K562 (cell line): ENCODE data around the gene HRAS. TPM values are rescaled to one million over a fixed set of nuclear protein-coding genes. Genes with fewer than 3 reads are reported as not detected.

Source experiments
- JUNB ChIP-seq: fragments of 450-650 bp; formaldehyde crosslinking; conservative IDR thresholded peaks from 2 replicates; pipeline ENCODE4 v1.4.0; 2020; ENCODE audit warnings: mild to moderate bottlenecking
- POLR3A ChIP-seq: IDR thresholded peaks from 2 replicates; pipeline ENCODE4 v1.6.1; 2011; ENCODE audit warnings: borderline replicate concordance, mild to moderate bottlenecking, moderate library complexity; ENCODE audit not compliant: insufficient read length, insufficient read depth; ENCODE audit errors: extremely low read depth
- TAF1 ChIP-seq: IDR thresholded peaks from 2 replicates; pipeline ENCODE4 v1.6.1; 2011; ENCODE audit warnings: mild to moderate bottlenecking, low read length, moderate library complexity; ENCODE audit not compliant: insufficient read depth, control insufficient read depth, severe bottlenecking; ENCODE audit errors: extremely low read depth
- TAF7 ChIP-seq: fragments of 450-650 bp; IDR thresholded peaks from 2 replicates; pipeline ENCODE4 v1.6.1; 2016; ENCODE audit warnings: missing genetic modification characterization, missing compliant biosample characterization
- ZNF318 ChIP-seq, 2 experiments: fragments of 450-650 bp; IDR thresholded peaks; 2 replicates each; pipeline ENCODE4 v1.6.1; 2016; ENCODE audit warnings: mild to moderate bottlenecking in 2 of 2, borderline replicate concordance in 1 of 2, low read depth in 1 of 2, moderate library complexity in 1 of 2
- polyA plus RNA-seq, 8 experiments: library from polyadenylated mRNA; depleted of rRNA in 4 of 8; stranded (reverse) in 5 of 8; unstranded in 3 of 8; fragments of >200 nt; fragmentation: Nextera tagmentation in 2 of 8; fragmentation: Illumina TruSeq in 1 of 8; extraction: Ambion mirVana in 2 of 8; extraction: Trizol in 1 of 8; gene quantifications; 2 replicates each; pipeline versions ENCODE4 v1.2.1 to v1.2.3, GENCODE V29; 2011 to 2014; ENCODE audit warnings: inconsistent platforms in 1 of 8, missing spikeins in 1 of 8
- total RNA-seq, 7 experiments: library from RNA; depleted of rRNA in 6 of 7; stranded (reverse); fragments of >200 nt in 6 of 7; fragmentation: Illumina TruSeq in 2 of 7; extraction: Trizol in 2 of 7; gene quantifications; 2 replicates each; pipeline versions ENCODE4 v1.2.1 to v1.2.3, GENCODE V29; 2011 to 2021; ENCODE audit warnings: low replicate concordance in 1 of 7

The HRAS gene
- total and polyA plus RNA-seq, 9 of the 15 experiments (the other 6 are each of a cell fraction or from before 2014, with no cell fraction given) = 2.8 to 73.5 (median 29.6) TPM

GRCh38 chr11:512761-513595 is 22.4 kb downstream of the HRAS start (continued):
- TF ChIP-seq ZNF318 (IDR thresholded peaks at IDR 0.05; ENCODE audit: borderline replicate concordance in 1 of 2, low read depth in 1 of 2) (no peak), POLR3A (no peak), JUNB (CRISPR knock-in tag) (no peak), TAF1 (no peak), TAF7 (tag) (no peak)
